Effector memory CD8-positive, alpha-beta T cell (primary cell): ENCODE data around the gene TFPT.
"Not testable (repeated sequence)": the region's sequence is repeated elsewhere in the genome, so short reads cannot be mapped to it uniquely, and the experiment has no call there.

Experiments
- ATAC-seq: fragments of 150-1000 bp; cut with Tn5 transposase; replicated peaks from 2 replicates; pipeline ENCODE4 v1.10.0; 2021; ENCODE audit warnings: mild to moderate bottlenecking, moderate library complexity
- DNase-seq, 3 experiments: peaks; one replicate each; pipeline ENCODE4 v3.0.0; 2021
- H3K27ac Mint-ChIP-seq, 2 donors: one replicate each; pipeline ENCODE4 v1.8.0; 2022; ENCODE audit warnings: mild to moderate bottlenecking in 2 of 2, mixed read lengths in 2 of 2, moderate library complexity in 2 of 2
- H3K27me3 Mint-ChIP-seq, 2 donors: one replicate each; pipeline ENCODE4 v1.8.0; 2022; ENCODE audit warnings: mixed read lengths in 2 of 2
- H3K36me3 Mint-ChIP-seq: one replicate; pipeline ENCODE4 v1.8.0; 2022; ENCODE audit warnings: mild to moderate bottlenecking, moderate library complexity, mixed read lengths; ENCODE audit not compliant: insufficient read depth
- H3K4me1 Mint-ChIP-seq, 2 donors: one replicate each; pipeline ENCODE4 v1.8.0; 2022; ENCODE audit warnings: low read depth in 2 of 2, mixed read lengths in 2 of 2
- H3K4me3 Mint-ChIP-seq, 2 donors: one replicate each; pipeline ENCODE4 v1.8.0; 2022; ENCODE audit warnings: mild to moderate bottlenecking in 2 of 2, mixed read lengths in 2 of 2, moderate library complexity in 2 of 2
- H3K9me3 Mint-ChIP-seq, 2 donors: one replicate each; pipeline ENCODE4 v1.8.0; 2022; ENCODE audit warnings: mixed read lengths in 2 of 2

The TFPT gene

GRCh38 chr19:54099190-54099902 is 16.1 kb downstream of the TFPT start:
- Mint-ChIP-seq H3K9me3 (no peaks in the 10 kb centered on the region), H3K27ac (no peak overlapping the region), H3K27me3 (no peaks in the 10 kb centered on the region), H3K4me1 (peaks cover 21 to 29% of the 10 kb centered on the region in 2 donors), H3K36me3 (peaks cover 32% of the 10 kb centered on the region), H3K4me3 (no peak overlapping the region)
- no peak for DNase-seq
- ATAC-seq, result no peak

GRCh38 chr19:54096617-54097106 is 18.8 kb downstream of the TFPT start:
- Mint-ChIP-seq H3K9me3 (no peaks in the 10 kb centered on the region), H3K36me3 (peaks cover 20% of the 10 kb centered on the region), H3K27ac (peak overlapping the region; percentile 93 to 98), H3K4me1 (peaks cover 11 to 14% of the 10 kb centered on the region in 2 donors), H3K27me3 (peaks cover 0 to 6% of the 10 kb centered on the region in 2 donors), H3K4me3 (peak overlapping the region; percentile 61 to 85)
- DNase-seq, result no peak
- peak; percentile 24 for ATAC-seq

DNA sequence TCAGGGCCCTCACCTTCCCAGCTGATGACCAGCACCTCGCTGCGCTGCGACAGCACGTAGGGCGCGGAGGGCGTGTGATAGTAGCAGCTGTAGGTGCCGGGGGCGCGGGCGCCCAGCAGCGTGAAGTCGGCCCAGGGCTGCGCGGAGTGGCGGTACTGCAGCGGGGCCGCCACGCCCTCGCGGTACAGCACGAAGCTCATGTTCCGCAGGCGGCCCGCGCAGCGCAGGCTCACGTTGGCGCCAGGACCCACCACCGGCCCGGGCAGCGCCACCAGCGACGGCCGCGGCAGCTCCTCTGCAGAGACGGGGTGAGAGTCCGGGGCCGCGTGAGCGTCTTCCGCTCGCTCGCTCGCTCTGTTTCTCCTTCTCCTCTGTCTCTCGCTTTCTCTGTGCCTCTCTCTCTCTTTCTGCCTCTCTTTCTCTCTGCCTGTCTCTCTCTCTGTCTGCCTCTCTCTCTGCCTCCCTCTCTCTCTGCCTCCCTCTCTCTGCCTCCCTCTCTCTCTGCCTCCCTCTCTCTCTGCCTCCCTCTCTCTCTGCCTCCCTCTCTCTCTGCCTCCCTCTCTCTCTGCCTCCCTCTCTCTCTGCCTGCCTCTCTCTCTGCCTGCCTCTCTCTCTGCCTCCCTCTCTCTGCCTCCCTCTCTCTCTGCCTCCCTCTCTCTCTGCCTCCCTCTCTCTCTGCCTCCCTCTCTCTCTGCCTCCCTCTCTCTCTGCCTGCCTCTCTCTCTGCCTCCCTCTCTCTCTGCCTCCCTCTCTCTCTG is 19.4 kb downstream of the TFPT start:
- peaks cover 20% of the 10 kb centered on the region for H3K36me3 Mint-ChIP-seq
- peak overlapping the region; percentile 61 to 85 for H3K4me3 Mint-ChIP-seq
- ATAC-seq (peak; percentile 93), DNase-seq (peak; percentile 43 to 57 (median 50))
- H3K4me1 Mint-ChIP-seq, result peaks cover 7 to 11% of the 10 kb centered on the region in 2 donors
- not testable (repeated sequence) for H3K27me3 Mint-ChIP-seq, H3K9me3 Mint-ChIP-seq
- H3K27ac Mint-ChIP-seq, result peak overlapping the region; percentile 93 to 98

DNA sequence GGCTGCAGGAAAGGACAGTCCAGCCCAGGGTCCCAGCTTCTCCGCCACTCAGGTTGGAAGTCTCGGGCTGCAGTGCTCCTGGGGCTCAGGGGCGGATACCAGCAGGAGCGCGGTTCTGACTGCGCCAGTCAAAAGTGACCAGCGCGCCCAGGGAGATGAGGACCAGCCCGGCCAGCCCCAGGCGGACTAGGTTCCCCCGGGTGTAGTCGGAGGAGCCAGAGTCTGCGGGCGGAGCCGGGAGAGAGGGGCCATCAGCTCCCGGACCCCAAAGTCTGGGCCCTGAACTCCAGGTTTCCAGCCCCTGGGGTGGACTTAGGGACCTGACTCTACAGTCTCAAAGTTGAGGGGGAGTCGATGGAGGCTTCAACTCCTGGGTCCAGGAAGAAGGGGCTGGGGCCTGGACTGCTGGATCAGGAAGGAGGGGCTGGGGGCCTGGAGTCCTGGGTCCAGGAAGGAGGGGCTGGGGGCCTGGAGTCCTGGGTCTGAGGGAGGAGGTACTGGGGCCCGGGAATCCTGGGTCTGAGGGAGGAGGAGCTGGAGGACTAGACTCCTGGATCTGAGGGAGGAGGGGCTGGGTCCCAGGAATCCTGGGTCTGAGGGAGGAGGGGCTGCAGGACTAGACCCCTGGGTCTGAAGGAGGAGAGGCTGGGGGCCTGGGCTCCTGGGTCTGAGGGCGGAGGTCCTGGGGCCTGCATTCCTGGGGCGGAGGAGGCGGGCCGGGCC is 20.2 kb downstream of the TFPT start:
- Mint-ChIP-seq H3K36me3 (peaks cover 20% of the 10 kb centered on the region), H3K4me3 (peak overlapping the region; percentile 61 to 85), H3K9me3 (no peaks in the 10 kb centered on the region), H3K27me3 (peaks cover 0 to 6% of the 10 kb centered on the region in 2 donors), H3K4me1 (peaks cover 7 to 11% of the 10 kb centered on the region in 2 donors), H3K27ac (peak overlapping the region; percentile 93 to 98)
- DNase-seq (no peak), ATAC-seq (no peak)

DNA sequence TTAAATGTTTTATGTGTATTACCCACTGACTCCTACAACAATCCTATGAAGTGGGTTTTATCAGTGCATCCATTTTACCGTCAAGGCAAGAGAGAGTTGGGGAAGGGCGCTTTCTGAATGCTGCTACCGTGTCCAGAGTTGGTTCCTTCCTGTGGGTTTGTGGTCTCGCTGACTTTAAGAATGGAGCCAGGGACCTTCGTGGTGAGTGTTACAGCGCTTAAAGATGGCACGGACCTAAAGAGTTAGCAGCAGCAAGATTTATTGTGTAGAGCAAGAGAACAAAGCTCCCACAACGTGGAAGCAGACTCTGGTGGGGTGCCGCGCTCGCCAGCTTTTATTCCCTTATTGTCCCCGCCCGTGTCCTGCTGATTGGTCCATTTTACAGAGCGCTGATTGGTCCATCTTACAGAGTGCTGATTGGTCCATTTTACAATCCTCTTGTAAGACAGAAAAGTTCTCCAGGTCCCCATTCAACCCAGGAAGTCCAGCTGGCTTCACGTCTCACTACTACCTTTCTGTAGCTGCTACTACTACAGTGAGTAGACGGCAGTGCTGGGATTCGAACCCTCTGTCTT is 20.9 kb downstream of the TFPT start:
- H3K4me1 Mint-ChIP-seq, result peaks cover 7 to 11% of the 10 kb centered on the region in 2 donors
- DNase-seq, result no peak
- H3K4me3 Mint-ChIP-seq, result peak overlapping the region; percentile 15 to 61

DNA sequence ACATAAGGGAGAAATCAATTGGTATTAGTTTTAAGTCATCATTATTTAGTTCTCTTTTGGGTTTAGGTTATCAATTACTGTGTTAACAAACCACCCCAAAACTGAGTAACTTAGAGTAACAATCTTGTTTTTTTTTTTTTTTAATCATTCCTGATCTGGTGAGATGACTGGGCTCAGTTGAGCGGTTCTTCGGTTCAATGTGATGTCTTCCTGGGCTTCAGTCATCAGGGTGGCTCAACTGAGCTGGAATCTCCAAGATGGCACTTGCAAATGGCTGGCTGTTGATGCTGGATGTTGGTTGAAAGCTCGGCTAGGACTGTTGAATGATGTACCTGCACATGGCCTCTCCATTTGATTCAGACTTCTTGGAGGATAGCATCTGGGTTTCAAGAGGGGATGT is 31.0 kb downstream of the TFPT start:
- H3K27ac Mint-ChIP-seq, result no peak overlapping the region
- H3K27me3 Mint-ChIP-seq, result peaks cover under 1 to 2% of the 10 kb centered on the region in 2 donors
- peaks cover 4% of the 10 kb centered on the region for H3K36me3 Mint-ChIP-seq
- H3K9me3 Mint-ChIP-seq, result no peaks in the 10 kb centered on the region
- no peak for ATAC-seq
- no peaks in the 10 kb centered on the region for H3K4me1 Mint-ChIP-seq
- no peak for DNase-seq
- no peak overlapping the region for H3K4me3 Mint-ChIP-seq

More for the DNA sequence above, 20.9 kb downstream of the TFPT start:
- no peak for ATAC-seq
- Mint-ChIP-seq H3K9me3 (no peaks in the 10 kb centered on the region), H3K27ac (no peak overlapping the region), H3K27me3 (peaks cover 0 to 6% of the 10 kb centered on the region in 2 donors), H3K36me3 (peaks cover 21% of the 10 kb centered on the region)

DNA sequence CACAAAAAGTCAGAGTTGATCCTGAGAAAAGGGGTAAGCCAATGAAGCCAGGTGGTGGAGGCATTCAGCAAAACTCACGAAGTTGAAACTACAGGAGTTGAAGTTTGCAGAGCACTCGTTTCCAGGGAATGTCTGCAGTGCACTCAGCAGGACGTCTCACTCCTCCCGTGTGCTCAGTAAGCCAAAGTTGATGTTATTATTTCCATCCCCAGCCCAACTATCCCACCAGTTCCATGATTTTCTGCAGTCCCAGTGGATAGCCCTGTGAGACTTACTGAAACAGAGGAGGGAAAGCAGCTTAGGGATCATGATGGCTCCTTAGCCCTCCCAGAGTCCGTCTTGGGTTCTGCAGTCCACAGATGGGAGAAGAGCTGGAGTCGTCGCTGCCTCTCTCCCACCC is 34.4 kb downstream of the TFPT start, which contains the start of gene TARM1:
TARM1 (minus strand) TSS at position 334 of the 400 bp plus-strand sequence; CDS start at position 309, 25 bp downstream.
- peaks cover 11 to 12% of the 10 kb centered on the region in 2 donors for H3K27me3 Mint-ChIP-seq
- no peak for DNase-seq
- no peaks in the 10 kb centered on the region for H3K9me3 Mint-ChIP-seq
- no peak within 1 kb of the TSS for H3K27ac Mint-ChIP-seq
- no peak for ATAC-seq
- H3K4me1 Mint-ChIP-seq, result no peaks in the 10 kb centered on the region
- no peak within 1 kb of the TSS for H3K4me3 Mint-ChIP-seq
- H3K36me3 Mint-ChIP-seq, result peaks cover 4% of the 10 kb centered on the region

- ATAC-seq (no peak), DNase-seq (no peak)
- Mint-ChIP-seq H3K9me3 (no peaks in the 10 kb centered on the region), H3K4me1 (no peaks in the 10 kb centered on the region), H3K27me3 (peaks cover 12 to 15% of the 10 kb centered on the region in 2 donors), H3K4me3 (no peak overlapping the region), H3K27ac (no peak overlapping the region), H3K36me3 (no peaks in the 10 kb centered on the region)
Observed at GRCh38 chr19:54077334-54077733, 38.1 kb downstream of the TFPT start.

DNA sequence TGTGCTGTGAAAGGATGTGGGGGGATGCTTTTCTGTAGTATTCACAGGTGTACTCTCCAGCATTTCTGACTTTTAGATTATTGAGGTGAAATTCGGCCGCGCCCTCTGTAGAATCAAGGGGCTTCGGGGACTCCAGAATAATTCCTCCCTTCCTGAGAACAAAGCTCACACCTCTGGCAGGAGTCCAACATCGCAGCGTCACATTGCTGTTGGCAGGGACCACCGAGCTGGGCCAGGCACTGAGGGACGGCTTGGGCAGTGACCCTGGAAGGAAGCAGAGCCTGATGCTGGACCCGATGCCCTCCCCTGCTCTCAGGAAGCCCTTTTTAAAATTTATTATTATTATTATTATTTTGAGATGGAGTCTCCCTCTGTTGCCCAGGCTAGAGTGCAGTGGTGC is 40.6 kb downstream of the TFPT start:
- DNase-seq, result no peak
- Mint-ChIP-seq H3K4me3 (no peak overlapping the region), H3K27ac (no peak overlapping the region), H3K9me3 (no peaks in the 10 kb centered on the region), H3K27me3 (peaks cover 12 to 20% of the 10 kb centered on the region in 2 donors), H3K4me1 (no peaks in the 10 kb centered on the region), H3K36me3 (no peaks in the 10 kb centered on the region)
- no peak for ATAC-seq

DNA sequence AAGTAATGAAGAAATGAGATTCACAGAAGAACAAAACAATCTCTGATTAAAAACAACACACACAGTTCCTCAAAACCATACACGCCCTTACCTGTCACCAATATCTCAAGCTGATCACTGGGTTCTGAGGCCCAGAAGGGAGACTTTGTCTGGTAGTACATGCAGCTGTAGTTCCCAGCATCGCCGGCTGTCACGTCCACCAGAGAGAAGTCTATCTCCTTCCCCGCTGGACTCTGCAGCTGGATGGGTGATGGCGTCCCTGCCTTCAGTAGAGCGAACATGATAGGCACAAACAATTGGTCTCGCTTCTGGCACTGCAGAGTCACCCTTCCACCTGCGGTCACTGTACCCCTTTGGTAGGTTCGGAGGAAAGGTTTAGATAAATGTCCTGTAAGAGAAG is 41.6 kb downstream of the TFPT start:
- H3K4me1 Mint-ChIP-seq, result no peaks in the 10 kb centered on the region
- no peaks in the 10 kb centered on the region for H3K9me3 Mint-ChIP-seq
- no peaks in the 10 kb centered on the region for H3K36me3 Mint-ChIP-seq
- no peak for ATAC-seq
- no peak for DNase-seq
- no peak overlapping the region for H3K4me3 Mint-ChIP-seq
- peaks cover 4 to 14% of the 10 kb centered on the region in 2 donors for H3K27me3 Mint-ChIP-seq
- H3K27ac Mint-ChIP-seq, result no peak overlapping the region

- Mint-ChIP-seq H3K27me3 (peaks cover 18 to 21% of the 10 kb centered on the region in 2 donors), H3K4me1 (no peaks in the 10 kb centered on the region), H3K27ac (no peak overlapping the region), H3K4me3 (no peak overlapping the region), H3K36me3 (no peaks in the 10 kb centered on the region), H3K9me3 (no peaks in the 10 kb centered on the region)
- DNase-seq (no peak), ATAC-seq (no peak)
Observed at GRCh38 chr19:54069470-54069869, 46.0 kb downstream of the TFPT start.

DNA sequence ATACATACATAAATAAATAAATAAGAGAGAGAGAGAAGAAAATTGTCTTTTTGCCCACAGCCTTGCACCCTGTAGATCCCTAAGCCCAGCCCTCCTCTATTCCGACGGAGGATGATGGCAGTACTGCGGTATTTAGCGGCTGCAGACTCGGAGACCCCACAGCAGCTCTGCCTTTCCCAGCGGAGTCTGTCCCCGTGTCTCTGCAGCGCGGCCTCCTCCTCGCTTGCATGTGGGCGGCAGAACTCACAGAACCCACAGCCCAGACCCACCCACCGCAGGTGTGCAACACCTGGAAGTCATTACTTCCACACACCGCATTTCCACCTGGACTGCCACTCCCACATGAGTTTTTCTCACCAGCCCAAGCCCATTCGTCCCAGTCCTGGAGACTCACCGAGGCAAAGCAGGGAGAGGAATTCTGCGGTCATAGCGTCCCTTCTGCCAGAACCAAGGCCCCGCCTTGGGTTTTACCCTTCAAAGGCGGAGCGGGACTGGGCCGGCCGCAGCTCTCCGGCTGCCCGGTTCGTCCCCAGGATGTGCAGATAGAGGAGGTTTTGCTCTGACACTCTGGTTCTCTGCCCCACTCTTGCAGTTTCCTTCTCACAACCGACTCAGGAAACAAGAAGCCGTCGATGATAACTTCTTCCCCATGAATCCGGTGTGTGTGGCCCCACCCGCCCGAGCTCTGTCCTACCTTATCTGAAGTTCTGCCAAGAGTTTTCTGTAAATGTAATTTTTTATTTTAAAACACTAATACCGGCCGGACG is 51.9 kb downstream of the TFPT start, which contains the start of gene VSTM1:
VSTM1 (minus strand) TSS at position 548 of the 767 bp plus-strand sequence; CDS start at position 428, 120 bp downstream.
- no peaks in the 10 kb centered on the region for H3K9me3 Mint-ChIP-seq
- ATAC-seq, result no peak
- no peak within 1 kb of the TSS for H3K27ac Mint-ChIP-seq
- no peaks in the 10 kb centered on the region for H3K36me3 Mint-ChIP-seq
- H3K4me1 Mint-ChIP-seq, result no peaks in the 10 kb centered on the region
- DNase-seq, result no peak
- H3K27me3 Mint-ChIP-seq, result peaks cover 28 to 63% of the 10 kb centered on the region in 2 donors
- H3K4me3 Mint-ChIP-seq, result no peak within 1 kb of the TSS
